IMR-90 (cell line): Measurements from ENCODE around the gene KCNK7. TPM values are rescaled to one million over a fixed set of nuclear protein-coding genes. Genes with fewer than 3 reads are reported as not detected.

Experiments used
- ATAC-seq: fragments of 200-7000 bp; cut with Tn5 transposase; 2 replicates; pipeline ENCODE4 v1.9.1; 2020; ENCODE audit warnings: low read depth, mild to moderate bottlenecking, moderate library complexity
- BruUV-seq: library from RNA; stranded (reverse); fragments of 400-500 nt; replicated peaks from 2 replicates; lab custom pipeline; 2021; lab: Mats Ljungman, UMichigan
- CTCF ChIA-PET: fragments of 300-600 bp; formaldehyde crosslinking; extraction: SDS; loops from one replicate; lab custom pipeline; 2021; ENCODE audit warnings: antibody characterized with exemption; lab: Yijun Ruan, JAX
- POLR2A ChIA-PET: fragments of 300-600 bp; sonication (Branson Sonifier 250); formaldehyde crosslinking; loops from one replicate; lab custom pipeline; 2022; ENCODE audit warnings: antibody characterized with exemption; ENCODE audit not compliant: unreplicated experiment; lab: Charles Lee
- DNase-seq: peaks from one replicate; pipeline ENCODE4 v3.0.0; 2013
- H2AFZ ChIP-seq: replicated peaks from 2 replicates; pipeline ENCODE3; 2013; ENCODE audit warnings: low read length, mild to moderate bottlenecking; ENCODE audit not compliant: poor library complexity
- H2AK5ac ChIP-seq: 2 replicates; pipeline ENCODE4 v1.6.1; 2013; ENCODE audit warnings: low read depth, low read length, inconsistent platforms
- H2AK9ac ChIP-seq: replicated peaks from 2 replicates; pipeline ENCODE3; 2013; ENCODE audit warnings: mild to moderate bottlenecking, low read depth, low read length, moderate library complexity; ENCODE audit not compliant: poor library complexity
- H2BK120ac ChIP-seq: 2 replicates; pipeline ENCODE4 v1.6.1; 2013; ENCODE audit warnings: low read depth, low read length, inconsistent platforms
- H2BK15ac ChIP-seq: 3 replicates; pipeline ENCODE4 v1.6.1; 2013; ENCODE audit warnings: low read depth, low read length, inconsistent platforms
- H2BK20ac ChIP-seq: 2 replicates; pipeline ENCODE4 v1.6.1; 2013; ENCODE audit warnings: low read depth, mild to moderate bottlenecking, inconsistent platforms, low read length, moderate library complexity
- H2BK5ac ChIP-seq: 2 replicates; pipeline ENCODE4 v1.6.1; 2013; ENCODE audit warnings: mild to moderate bottlenecking, low read depth, low read length, inconsistent platforms; ENCODE audit not compliant: poor library complexity, severe bottlenecking
- H3K14ac ChIP-seq: replicated peaks from 2 replicates; pipeline ENCODE4 v1.6.1; 2013; ENCODE audit warnings: low read depth, low read length, inconsistent platforms
- H3K18ac ChIP-seq: 2 replicates; pipeline ENCODE4 v1.6.1; 2013; ENCODE audit warnings: low read depth, low read length, control low read depth
- H3K23ac ChIP-seq: 2 replicates; pipeline ENCODE4 v1.6.1; 2013; ENCODE audit warnings: low read depth, low read length, inconsistent platforms
- H3K27ac ChIP-seq: 2 replicates; pipeline ENCODE4 v1.5.1; 2013; ENCODE audit warnings: mild to moderate bottlenecking, control low read depth, low read length; ENCODE audit not compliant: insufficient read depth
- H3K27me3 ChIP-seq: 2 replicates; pipeline ENCODE4 v1.6.1; 2013; ENCODE audit warnings: low read length; ENCODE audit not compliant: control insufficient read depth, insufficient read depth
- H3K36me3 ChIP-seq: 2 replicates; pipeline ENCODE4 v1.6.1; 2013; ENCODE audit warnings: low read length, mixed read lengths; ENCODE audit not compliant: control insufficient read depth, insufficient read depth
- H3K4ac ChIP-seq: 2 replicates; pipeline ENCODE4 v1.6.1; 2013; ENCODE audit warnings: low read depth, low read length, inconsistent platforms
- H3K4me1 ChIP-seq: 2 replicates; pipeline ENCODE4 v1.6.1; 2013; ENCODE audit warnings: low read length, mixed read lengths; ENCODE audit not compliant: control insufficient read depth, insufficient read depth
- H3K4me2 ChIP-seq: 2 replicates; pipeline ENCODE4 v1.6.1; 2013; ENCODE audit warnings: low read depth, mild to moderate bottlenecking, control low read depth, low read length, moderate library complexity
- H3K4me3 ChIP-seq: 2 replicates; pipeline ENCODE4 v1.5.1; 2013; ENCODE audit warnings: low read depth, mild to moderate bottlenecking, control low read depth, low read length, moderate library complexity; ENCODE audit not compliant: insufficient read depth
- H3K56ac ChIP-seq: 2 replicates; pipeline ENCODE4 v1.6.1; 2013; ENCODE audit warnings: low read length, inconsistent platforms; ENCODE audit not compliant: insufficient read depth; ENCODE audit errors: extremely low read depth
- H3K79me1 ChIP-seq, 2 experiments: 2 replicates each; pipeline ENCODE4 v1.6.1; 2013; ENCODE audit warnings: low read length in 2 of 2, inconsistent platforms in 1 of 2, low read depth in 1 of 2
- H3K9ac ChIP-seq: 2 replicates; pipeline ENCODE4 v1.6.1; 2013; ENCODE audit warnings: low read depth, low read length, control low read depth
- H3K9me1 ChIP-seq: 2 replicates; pipeline ENCODE4 v1.6.1; 2013; ENCODE audit warnings: low read length, inconsistent platforms; ENCODE audit not compliant: insufficient read depth
- H3K9me3 ChIP-seq: 2 replicates; pipeline ENCODE4 v1.6.1; 2013; ENCODE audit warnings: low read length; ENCODE audit not compliant: control insufficient read depth, insufficient read depth
- H4K20me1 ChIP-seq: 2 replicates; pipeline ENCODE4 v1.6.1; 2013; ENCODE audit warnings: low read length, inconsistent platforms; ENCODE audit not compliant: insufficient read depth
- H4K5ac ChIP-seq: 2 replicates; pipeline ENCODE4 v1.6.1; 2013; ENCODE audit warnings: mild to moderate bottlenecking, low read depth, low read length, control low read depth
- H4K8ac ChIP-seq, 2 experiments: 2 replicates each; pipeline ENCODE4 v1.6.1; 2013; ENCODE audit warnings: low read depth in 2 of 2, low read length in 2 of 2, control low read depth in 1 of 2, inconsistent platforms in 1 of 2
- H4K91ac ChIP-seq: 2 replicates; pipeline ENCODE4 v1.6.1; 2013; ENCODE audit warnings: low read depth, low read length, inconsistent platforms; ENCODE audit not compliant: insufficient read depth
- BHLHE40 ChIP-seq: fragments of 150-350 bp; IDR thresholded peaks from 2 replicates; pipeline ENCODE4 v1.6.1; 2016; ENCODE audit warnings: mild to moderate bottlenecking, low read depth, low read length
- CHD1 ChIP-seq: IDR thresholded peaks from 2 replicates; pipeline ENCODE4 v1.6.1; 2012; ENCODE audit warnings: low read depth, low read length, improper control_type of control experiment
- MAFK ChIP-seq: IDR thresholded peaks from 2 replicates; pipeline ENCODE4 v1.6.1; 2012; ENCODE audit warnings: low read depth, low read length, improper control_type of control experiment
- MXI1 ChIP-seq: IDR thresholded peaks from 2 replicates; pipeline ENCODE4 v1.6.1; 2012; ENCODE audit warnings: low read depth, mild to moderate bottlenecking, low read length, moderate library complexity, borderline replicate concordance
- NFE2L2 ChIP-seq: fragments of 150-350 bp; IDR thresholded peaks from 2 replicates; pipeline ENCODE4 v1.6.1; 2016; ENCODE audit warnings: low read depth, mild to moderate bottlenecking, low read length
- WGBS, 2 experiments: methylation state at CpG; one replicate each; pipeline versions ENCODE4 v1.1.5 to v1.1.7; 2013; ENCODE audit warnings: missing lambda C conversion rate in 2 of 2; ENCODE audit not compliant: insufficient read length in 1 of 2; ENCODE audit errors: extremely low coverage in 2 of 2; 5-methylcytosine and 5-hydroxymethylcytosine counted together
- dilution Hi-C: fragments of 300-500 bp; cut with HindIII; formaldehyde crosslinking; loops from one replicate; pipeline ENCODE4 v1.14.3; 2018; ENCODE audit warnings: low sequenced_read_pairs; ENCODE audit not compliant: unreplicated experiment
- in situ Hi-C: fragments of 300-500 bp; cut with MboI; formaldehyde crosslinking; loops from 3 replicates; pipeline ENCODE4 v1.14.3; 2019; ENCODE audit warnings: low sequenced_read_pairs, inconsistent platforms, mixed read lengths
- intact Hi-C: fragments of 100-400 bp; cut with micrococcal nuclease; formaldehyde crosslinking; loops from 2 replicates; pipeline ENCODE4 v1.10.0; 2022
- polyA plus RNA-seq, 3 experiments: library from polyadenylated mRNA; depleted of rRNA; stranded (reverse); fragments of >200 nt; gene quantifications; 2 replicates each; pipeline ENCODE4 v1.2.3, GENCODE V29; 2012; ENCODE audit warnings: low replicate concordance in 1 of 3
- total RNA-seq: library from RNA; depleted of rRNA; stranded (reverse); fragments of >200 nt; gene quantifications from 2 replicates; pipeline ENCODE4 v1.2.3, GENCODE V29; 2012
- TF ChIP-seq, protein P1 (sequence below): fragments of 150-350 bp; IDR thresholded peaks from 2 replicates; pipeline ENCODE4 v1.6.1; 2017; ENCODE audit warnings: mild to moderate bottlenecking, antibody characterized with exemption, low read length, low read depth

KCNK7 gene
- total and polyA plus RNA-seq, 2 of the 4 experiments (the other 2 are of a cell fraction): 0.09 TPM; not detected in 1

DNA sequence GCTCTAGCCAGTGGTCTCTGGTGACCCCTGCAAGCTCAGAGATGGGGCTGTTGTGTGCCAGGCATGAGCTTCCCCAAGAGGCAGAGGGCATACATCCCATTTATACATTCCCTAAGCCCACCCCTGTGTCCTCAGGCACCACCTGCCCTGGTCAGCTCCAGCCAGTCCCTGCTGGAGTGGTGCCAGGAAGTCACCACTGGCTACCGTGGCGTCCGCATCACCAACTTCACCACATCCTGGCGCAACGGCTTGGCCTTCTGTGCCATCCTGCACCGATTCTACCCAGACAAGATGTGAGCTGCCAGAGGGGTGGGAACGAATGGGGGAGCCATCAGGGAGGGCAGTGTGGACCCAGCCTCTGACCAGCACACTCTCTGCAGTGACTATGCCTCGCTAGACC, 11.5 kb downstream of the KCNK7 start:
- dilution Hi-C loops: no loop called here
- Histone ChIP-seq H3K9me1 (no peaks in the 10 kb centered on the region), H3K4ac (no peak overlapping the region; the same call in 1 of the 2 replicates), H4K20me1 (0 out of 2 replicates have a peak, but pooled peaks cover 4% of the 10 kb centered on the region), H2BK120ac (no peak overlapping the region), H2BK5ac (no peak overlapping the region), H3K79me1 (peaks cover 0 to 22% of the 10 kb centered on the region in 2 experiments; a peak in 1 of 4 replicates), H3K18ac (no peak overlapping the region), H3K9ac (no peak overlapping the region), H3K36me3 (peaks cover 50% of the 10 kb centered on the region), H4K8ac (no peak overlapping the region), H2BK15ac (no peak overlapping the region), H3K9me3 (no peaks in the 10 kb centered on the region), H3K27ac (no peak overlapping the region), H3K27me3 (no peaks in the 10 kb centered on the region), H4K91ac (no peak overlapping the region), H3K56ac (no peak overlapping the region), H3K4me2 (no peak overlapping the region), H4K5ac (no peak overlapping the region), H2AK9ac (peak overlapping the region; percentile 67), H3K4me3 (no peak overlapping the region), H3K4me1 (peaks cover 4% of the 10 kb centered on the region), H2BK20ac (no peak overlapping the region), H3K14ac (no peak overlapping the region), H3K23ac (no peak overlapping the region), H2AK5ac (no peak overlapping the region; the same call in 1 of the 2 replicates), H2AFZ (no peak overlapping the region)
- ChIA-PET POLR2A (no interaction called here), CTCF (interaction anchor here (1.4 kb wide), 1 partner anchor 10 kb away, joined by 4 read pairs; no protein-coding TSS in a partner anchor)
- 92% methylated on average over 4 of the region's 8 CpGs; no CpG with 5 or more reads in 1 of the 2 experiments for WGBS, 2 experiments
- no TSS peak for BruUV-seq
- in situ Hi-C loops: no loop called here
- intact Hi-C loops: no loop called here
- ATAC-seq: no peak
- DNase-seq: no peak
- TF ChIP-seq MXI1 (no peak), NFE2L2 (no peak), MAFK (no peak), BHLHE40 (no peak), CHD1 (no peak)
- TF ChIP-seq, protein P1, sequence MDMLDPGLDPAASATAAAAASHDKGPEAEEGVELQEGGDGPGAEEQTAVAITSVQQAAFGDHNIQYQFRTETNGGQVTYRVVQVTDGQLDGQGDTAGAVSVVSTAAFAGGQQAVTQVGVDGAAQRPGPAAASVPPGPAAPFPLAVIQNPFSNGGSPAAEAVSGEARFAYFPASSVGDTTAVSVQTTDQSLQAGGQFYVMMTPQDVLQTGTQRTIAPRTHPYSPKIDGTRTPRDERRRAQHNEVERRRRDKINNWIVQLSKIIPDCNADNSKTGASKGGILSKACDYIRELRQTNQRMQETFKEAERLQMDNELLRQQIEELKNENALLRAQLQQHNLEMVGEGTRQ: no peak
